Osteoblast (primary cell): ENCODE measurements around the gene TNFRSF12A. TPM values are rescaled to one million over a fixed set of nuclear protein-coding genes. Genes with fewer than 3 reads are reported as not detected.

Experiments
- DNase-seq: peaks from one replicate; pipeline ENCODE4 v3.0.0; 2011; ENCODE audit warnings: low spot score, mixed read lengths; ENCODE audit not compliant: insufficient read length; ENCODE audit errors: missing footprints
- H2AFZ ChIP-seq: 2 replicates; pipeline ENCODE4 v1.6.0; 2011; ENCODE audit warnings: mild to moderate bottlenecking, low read length
- H3K27ac ChIP-seq: 2 replicates; pipeline ENCODE4 v1.5.1; 2011; ENCODE audit warnings: mild to moderate bottlenecking, low read depth, low read length, moderate library complexity
- H3K27me3 ChIP-seq: 2 replicates; pipeline ENCODE4 v1.6.0; 2012; ENCODE audit warnings: mild to moderate bottlenecking, control low read depth, inconsistent platforms, low read length, moderate library complexity; ENCODE audit not compliant: insufficient read depth
- H3K36me3 ChIP-seq: 2 replicates; pipeline ENCODE4 v1.5.1; 2011; ENCODE audit warnings: mild to moderate bottlenecking, low read length, control low read depth, moderate library complexity; ENCODE audit not compliant: insufficient read depth
- H3K4me1 ChIP-seq: 2 replicates; pipeline ENCODE4 v1.5.1; 2011; ENCODE audit warnings: mild to moderate bottlenecking, low read length, control low read depth, moderate library complexity; ENCODE audit not compliant: insufficient read depth
- H3K4me2 ChIP-seq: 2 replicates; pipeline ENCODE4 v1.6.0; 2011; ENCODE audit warnings: mild to moderate bottlenecking, low read length; ENCODE audit not compliant: insufficient read depth
- H3K4me3 ChIP-seq: fragments of 200-600 bp; sonication (generic); 3 replicates; pipeline ENCODE4 v1.5.1; 2012; ENCODE audit warnings: mild to moderate bottlenecking, low read length, inconsistent platforms; ENCODE audit not compliant: insufficient read depth
- H3K79me2 ChIP-seq: 2 replicates; pipeline ENCODE4 v1.6.0; 2012; ENCODE audit warnings: mild to moderate bottlenecking, low read length, control low read depth, inconsistent platforms; ENCODE audit not compliant: insufficient read depth
- H3K9me3 ChIP-seq: 2 replicates; pipeline ENCODE4 v1.5.1; 2011; ENCODE audit warnings: low read depth, low read length, control low read depth
- H4K20me1 ChIP-seq: 2 replicates; pipeline ENCODE4 v1.6.0; 2012; ENCODE audit warnings: mild to moderate bottlenecking, low read length, control low read depth; ENCODE audit not compliant: insufficient read depth
- total RNA-seq: library from RNA; depleted of rRNA; stranded (reverse); fragments of >200 nt; gene quantifications from 2 replicates; pipeline ENCODE4 v1.2.3, GENCODE V29; 2012
- TF ChIP-seq, protein P1 (sequence below): IDR thresholded peaks from 2 replicates; pipeline ENCODE4 v1.5.1; 2011; ENCODE audit warnings: mild to moderate bottlenecking, low read depth, low read length, moderate library complexity; ENCODE audit errors: extremely low read depth

TNFRSF12A gene
- total RNA-seq, 1 donor: 143 TPM

GRCh38 chr16:3021449-3022207, 1.5 kb downstream of the TNFRSF12A start:
- H2AFZ ChIP-seq: no peak overlapping the region
- no peaks in the 10 kb centered on the region for H3K9me3 ChIP-seq
- H4K20me1 ChIP-seq: peaks cover 32% of the 10 kb centered on the region
- H3K36me3 ChIP-seq: peaks cover 23% of the 10 kb centered on the region
- peak overlapping the region; percentile 94 for H3K4me3 ChIP-seq
- no peaks in the 10 kb centered on the region for H3K79me2 ChIP-seq
- TF ChIP-seq, protein P1, sequence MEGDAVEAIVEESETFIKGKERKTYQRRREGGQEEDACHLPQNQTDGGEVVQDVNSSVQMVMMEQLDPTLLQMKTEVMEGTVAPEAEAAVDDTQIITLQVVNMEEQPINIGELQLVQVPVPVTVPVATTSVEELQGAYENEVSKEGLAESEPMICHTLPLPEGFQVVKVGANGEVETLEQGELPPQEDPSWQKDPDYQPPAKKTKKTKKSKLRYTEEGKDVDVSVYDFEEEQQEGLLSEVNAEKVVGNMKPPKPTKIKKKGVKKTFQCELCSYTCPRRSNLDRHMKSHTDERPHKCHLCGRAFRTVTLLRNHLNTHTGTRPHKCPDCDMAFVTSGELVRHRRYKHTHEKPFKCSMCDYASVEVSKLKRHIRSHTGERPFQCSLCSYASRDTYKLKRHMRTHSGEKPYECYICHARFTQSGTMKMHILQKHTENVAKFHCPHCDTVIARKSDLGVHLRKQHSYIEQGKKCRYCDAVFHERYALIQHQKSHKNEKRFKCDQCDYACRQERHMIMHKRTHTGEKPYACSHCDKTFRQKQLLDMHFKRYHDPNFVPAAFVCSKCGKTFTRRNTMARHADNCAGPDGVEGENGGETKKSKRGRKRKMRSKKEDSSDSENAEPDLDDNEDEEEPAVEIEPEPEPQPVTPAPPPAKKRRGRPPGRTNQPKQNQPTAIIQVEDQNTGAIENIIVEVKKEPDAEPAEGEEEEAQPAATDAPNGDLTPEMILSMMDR: peak; percentile 28
- peak; percentile 98 for DNase-seq
- H3K27me3 ChIP-seq: peaks cover 5% of the 10 kb centered on the region
- H3K4me1 ChIP-seq: peaks cover 20% of the 10 kb centered on the region
- H3K4me2 ChIP-seq: peak overlapping the region; percentile 96
- H3K27ac ChIP-seq: peak overlapping the region; percentile 98

GRCh38 chr16:3022208-3022683, 2.1 kb downstream of the TNFRSF12A start:
- Histone ChIP-seq H3K4me1 (peaks cover 20% of the 10 kb centered on the region), H2AFZ (no peak overlapping the region)

GRCh38 chr16:3022684-3023414, 2.7 kb downstream of the TNFRSF12A start:
- Histone ChIP-seq H3K36me3 (peaks cover 24% of the 10 kb centered on the region), H3K27me3 (peaks cover 5% of the 10 kb centered on the region), H3K4me1 (peaks cover 20% of the 10 kb centered on the region), H4K20me1 (peaks cover 33% of the 10 kb centered on the region), H3K4me2 (peak overlapping the region; percentile 96), H3K9me3 (no peaks in the 10 kb centered on the region), H2AFZ (no peak overlapping the region), H3K79me2 (no peaks in the 10 kb centered on the region), H3K4me3 (peak overlapping the region; percentile 94), H3K27ac (peak overlapping the region; percentile 98)
- peak; percentile 92 for DNase-seq
- TF ChIP-seq, protein P1: no peak

More at GRCh38 chr16:3022208-3022683, 2.1 kb downstream of the TNFRSF12A start:
- Histone ChIP-seq H3K36me3 (peaks cover 24% of the 10 kb centered on the region), H3K9me3 (no peaks in the 10 kb centered on the region), H4K20me1 (peaks cover 32% of the 10 kb centered on the region), H3K27me3 (peaks cover 5% of the 10 kb centered on the region), H3K4me2 (peak overlapping the region; percentile 96), H3K79me2 (no peaks in the 10 kb centered on the region), H3K27ac (peak overlapping the region; percentile 98), H3K4me3 (peak overlapping the region; percentile 94)
- TF ChIP-seq, protein P1: no peak
- DNase-seq: peak; percentile 98

- H3K27ac ChIP-seq: peak overlapping the region; percentile 98
- no peaks in the 10 kb centered on the region for H3K9me3 ChIP-seq
- H3K27me3 ChIP-seq: peaks cover under 1% of the 10 kb centered on the region
- no peaks in the 10 kb centered on the region for H3K79me2 ChIP-seq
- H3K36me3 ChIP-seq: peaks cover 24% of the 10 kb centered on the region
- peak; percentile 94 for DNase-seq
- H4K20me1 ChIP-seq: peaks cover 34% of the 10 kb centered on the region
- H3K4me1 ChIP-seq: peaks cover 20% of the 10 kb centered on the region
- peak overlapping the region; percentile 96 for H3K4me2 ChIP-seq
- peak overlapping the region; percentile 94 for H3K4me3 ChIP-seq
- no peak overlapping the region for H2AFZ ChIP-seq
- TF ChIP-seq, protein P1: no peak
Measured at GRCh38 chr16:3023415-3023668, 3.2 kb downstream of the TNFRSF12A start.
